ENCODE results near the gene MIGA2. TPM values are rescaled to one million over a fixed set of nuclear protein-coding genes. Genes with fewer than 3 reads are reported as not detected.

The MIGA2 gene
- total RNA-seq, 4 donors from 2014 or later, result 16.2 to 38.3 (median 24.6) TPM

DNA sequence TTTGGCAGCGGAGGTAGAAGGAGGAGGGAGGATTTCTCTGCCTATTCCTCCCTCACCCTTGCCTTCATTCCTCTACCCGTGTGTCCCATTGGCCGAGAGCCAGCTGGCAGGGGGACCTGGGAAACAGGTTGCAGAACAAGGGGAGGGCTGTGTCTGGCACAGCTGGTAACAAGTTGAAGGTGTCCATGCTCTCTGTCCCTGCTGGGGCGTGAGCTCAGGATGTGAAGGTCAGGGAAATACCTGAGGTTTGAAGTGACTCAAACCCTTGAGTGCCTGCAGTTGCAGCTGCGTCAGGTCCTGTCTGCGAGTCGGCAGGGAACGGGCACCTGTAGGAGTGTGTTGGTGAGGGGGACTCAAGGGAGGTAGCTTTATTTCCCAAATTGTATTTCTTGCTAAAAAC lies 16.2 kb downstream of the MIGA2 start:
- Histone ChIP-seq H3K4me1 (no peaks in the 10 kb centered on the region), H3K36me3 (peaks cover 0 to 100% of the 10 kb centered on the region in 2 donors), H3K9me3 (no peaks in the 10 kb centered on the region), H3K27ac (no peak overlapping the region), H3K27me3 (no peaks in the 10 kb centered on the region), H3K4me3 (no peak overlapping the region)
- no peak for ATAC-seq
- WGBS, 2 donors (ENCODE audit: low coverage in 1 of 2), result 87 to 96% methylated on average over 4 to 7 of the region's 8 CpGs
- TF ChIP-seq POLR2AphosphoS5 (IDR thresholded peaks at IDR 0.05) (no peak), POLR2A (IDR thresholded peaks at IDR 0.05) (no peak), EP300 (IDR thresholded peaks at IDR 0.05) (no peak)
- TF ChIP-seq, protein P1, sequence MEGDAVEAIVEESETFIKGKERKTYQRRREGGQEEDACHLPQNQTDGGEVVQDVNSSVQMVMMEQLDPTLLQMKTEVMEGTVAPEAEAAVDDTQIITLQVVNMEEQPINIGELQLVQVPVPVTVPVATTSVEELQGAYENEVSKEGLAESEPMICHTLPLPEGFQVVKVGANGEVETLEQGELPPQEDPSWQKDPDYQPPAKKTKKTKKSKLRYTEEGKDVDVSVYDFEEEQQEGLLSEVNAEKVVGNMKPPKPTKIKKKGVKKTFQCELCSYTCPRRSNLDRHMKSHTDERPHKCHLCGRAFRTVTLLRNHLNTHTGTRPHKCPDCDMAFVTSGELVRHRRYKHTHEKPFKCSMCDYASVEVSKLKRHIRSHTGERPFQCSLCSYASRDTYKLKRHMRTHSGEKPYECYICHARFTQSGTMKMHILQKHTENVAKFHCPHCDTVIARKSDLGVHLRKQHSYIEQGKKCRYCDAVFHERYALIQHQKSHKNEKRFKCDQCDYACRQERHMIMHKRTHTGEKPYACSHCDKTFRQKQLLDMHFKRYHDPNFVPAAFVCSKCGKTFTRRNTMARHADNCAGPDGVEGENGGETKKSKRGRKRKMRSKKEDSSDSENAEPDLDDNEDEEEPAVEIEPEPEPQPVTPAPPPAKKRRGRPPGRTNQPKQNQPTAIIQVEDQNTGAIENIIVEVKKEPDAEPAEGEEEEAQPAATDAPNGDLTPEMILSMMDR (IDR thresholded peaks at IDR 0.05), result no peak

DNA sequence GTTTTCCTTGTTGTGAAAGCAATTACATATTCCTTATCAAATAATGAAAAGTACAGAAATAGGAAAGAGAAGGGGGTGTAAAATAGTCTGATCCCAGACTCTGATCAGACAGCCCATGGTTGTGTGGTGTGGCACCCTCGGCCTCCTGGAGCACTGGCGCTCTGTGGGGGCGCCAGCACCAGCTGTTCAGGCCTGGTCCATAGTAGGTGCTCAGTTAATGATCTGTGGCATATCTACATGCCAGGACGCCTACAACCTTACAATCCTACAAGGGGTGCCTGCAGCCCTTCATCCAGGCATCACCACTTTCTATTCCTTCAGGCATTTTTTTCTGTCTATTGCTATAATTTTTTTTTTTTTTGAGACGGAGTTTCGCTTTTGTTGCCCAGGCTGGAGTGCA lies 16.6 kb downstream of the MIGA2 start:
- Histone ChIP-seq H3K27me3 (no peaks in the 10 kb centered on the region), H3K9me3 (no peaks in the 10 kb centered on the region), H3K36me3 (peaks cover 0 to 100% of the 10 kb centered on the region in 2 donors), H3K4me3 (no peak overlapping the region), H3K27ac (no peak overlapping the region), H3K4me1 (no peaks in the 10 kb centered on the region)
- 90 to 94% methylated on average over 4 to 5 of the region's 6 CpGs for WGBS, 2 donors (ENCODE audit: low coverage in 1 of 2)
- TF ChIP-seq POLR2A (IDR thresholded peaks at IDR 0.05), result no peak
- TF ChIP-seq EP300 (IDR thresholded peaks at IDR 0.05), result no peak
- TF ChIP-seq POLR2AphosphoS5 (IDR thresholded peaks at IDR 0.05), result no peak
- ATAC-seq, result no peak

DNA sequence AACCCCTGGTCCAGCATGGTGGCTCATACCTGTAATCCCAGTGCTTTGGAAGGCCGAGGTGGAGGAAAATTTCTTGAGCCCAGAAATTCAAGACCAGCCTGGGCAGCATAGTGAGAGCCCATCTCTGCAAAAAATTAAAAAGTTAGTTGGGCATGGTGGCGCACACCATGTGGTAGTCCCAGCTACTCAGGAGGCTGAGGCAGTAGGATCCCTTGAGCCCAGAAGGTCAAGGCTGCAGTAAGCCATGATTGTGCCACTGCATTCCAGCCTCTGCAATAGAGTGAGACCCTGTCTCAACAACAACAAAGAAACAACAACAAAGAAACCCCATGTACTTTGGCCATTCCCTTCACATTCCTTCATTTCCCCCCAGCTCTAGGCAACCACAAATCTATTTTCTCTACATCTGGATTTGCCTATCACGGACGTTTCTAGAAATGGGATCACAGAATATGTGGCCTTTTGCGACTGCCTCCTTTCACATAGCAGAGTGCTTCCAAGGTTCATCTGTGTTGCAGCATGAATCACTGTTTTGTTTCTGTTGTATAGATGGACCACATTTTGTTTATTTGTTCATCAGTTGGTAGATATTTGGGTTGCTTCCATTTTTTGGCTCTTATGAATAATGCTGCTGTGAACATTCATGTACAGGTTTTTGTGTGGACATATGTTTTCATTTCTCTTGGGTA lies 17.9 kb downstream of the MIGA2 start:
- Histone ChIP-seq H3K27me3 (no peaks in the 10 kb centered on the region), H3K4me1 (no peaks in the 10 kb centered on the region), H3K9me3 (no peaks in the 10 kb centered on the region), H3K4me3 (no peak overlapping the region), H3K27ac (no peak overlapping the region), H3K36me3 (peaks cover 0 to 99% of the 10 kb centered on the region in 2 donors)
- TF ChIP-seq, protein P1 (IDR thresholded peaks at IDR 0.05), result no peak
- no peak for TF ChIP-seq POLR2A (IDR thresholded peaks at IDR 0.05)
- 71 to 83% methylated on average over 4 to 5 of the region's 5 CpGs for WGBS, 2 donors (ENCODE audit: low coverage in 1 of 2)
- ATAC-seq, result no peak

DNA sequence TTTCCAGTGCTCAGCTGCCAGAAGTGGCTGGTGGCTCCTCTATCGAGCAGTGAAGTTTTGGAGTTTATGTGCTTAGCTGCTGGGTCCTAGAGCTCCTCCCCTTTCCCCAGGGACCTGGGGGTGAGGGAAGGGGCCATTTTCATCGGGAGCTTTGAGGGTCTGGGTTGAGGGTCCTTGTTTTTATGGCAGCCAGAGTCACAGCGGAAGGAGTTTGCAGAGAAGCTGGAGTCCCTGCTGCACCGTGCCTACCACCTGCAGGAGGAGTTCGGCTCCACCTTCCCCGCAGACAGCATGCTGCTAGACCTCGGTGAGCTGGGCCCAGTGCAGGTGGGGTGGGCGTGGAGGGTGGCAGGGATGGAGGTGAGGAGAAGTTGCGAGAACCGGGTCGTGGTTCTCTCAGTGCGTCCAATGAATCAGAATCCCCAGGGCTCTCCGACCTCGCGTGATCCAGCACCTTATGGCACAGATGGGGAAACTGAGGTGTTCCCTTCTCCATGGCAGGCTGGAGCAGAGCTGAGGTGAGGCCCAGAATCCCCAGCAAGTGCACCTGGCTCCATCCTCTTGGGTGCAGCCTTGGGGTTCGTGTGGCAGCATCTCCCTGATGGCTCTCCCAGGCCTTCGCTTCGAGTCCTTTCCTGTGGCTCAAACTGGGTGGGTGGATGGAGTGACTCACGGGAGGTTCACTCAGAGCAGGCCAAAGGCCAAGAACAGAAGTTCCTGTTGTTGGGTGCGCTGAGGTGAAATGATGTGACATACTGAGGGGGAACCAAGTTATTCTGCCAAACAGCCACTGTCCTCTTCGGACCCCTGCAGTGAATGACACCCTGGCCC lies 22.8 kb downstream of the MIGA2 start:
- TF ChIP-seq POLR2AphosphoS5 (IDR thresholded peaks at IDR 0.05) (no peak), POLR2A (IDR thresholded peaks at IDR 0.05) (no peak), EP300 (IDR thresholded peaks at IDR 0.05) (no peak)
- TF ChIP-seq, protein P1 (IDR thresholded peaks at IDR 0.05), result no peak
- 74 to 80% methylated on average over 4 of the region's 21 CpGs for WGBS, 2 donors (ENCODE audit: low coverage in 1 of 2)
- Histone ChIP-seq H3K4me3 (no peak overlapping the region), H3K27ac (no peak overlapping the region), H3K4me1 (no peaks in the 10 kb centered on the region), H3K27me3 (no peaks in the 10 kb centered on the region), H3K9me3 (no peaks in the 10 kb centered on the region), H3K36me3 (peaks cover 0 to 99% of the 10 kb centered on the region in 2 donors)
- ATAC-seq, result no peak

DNA sequence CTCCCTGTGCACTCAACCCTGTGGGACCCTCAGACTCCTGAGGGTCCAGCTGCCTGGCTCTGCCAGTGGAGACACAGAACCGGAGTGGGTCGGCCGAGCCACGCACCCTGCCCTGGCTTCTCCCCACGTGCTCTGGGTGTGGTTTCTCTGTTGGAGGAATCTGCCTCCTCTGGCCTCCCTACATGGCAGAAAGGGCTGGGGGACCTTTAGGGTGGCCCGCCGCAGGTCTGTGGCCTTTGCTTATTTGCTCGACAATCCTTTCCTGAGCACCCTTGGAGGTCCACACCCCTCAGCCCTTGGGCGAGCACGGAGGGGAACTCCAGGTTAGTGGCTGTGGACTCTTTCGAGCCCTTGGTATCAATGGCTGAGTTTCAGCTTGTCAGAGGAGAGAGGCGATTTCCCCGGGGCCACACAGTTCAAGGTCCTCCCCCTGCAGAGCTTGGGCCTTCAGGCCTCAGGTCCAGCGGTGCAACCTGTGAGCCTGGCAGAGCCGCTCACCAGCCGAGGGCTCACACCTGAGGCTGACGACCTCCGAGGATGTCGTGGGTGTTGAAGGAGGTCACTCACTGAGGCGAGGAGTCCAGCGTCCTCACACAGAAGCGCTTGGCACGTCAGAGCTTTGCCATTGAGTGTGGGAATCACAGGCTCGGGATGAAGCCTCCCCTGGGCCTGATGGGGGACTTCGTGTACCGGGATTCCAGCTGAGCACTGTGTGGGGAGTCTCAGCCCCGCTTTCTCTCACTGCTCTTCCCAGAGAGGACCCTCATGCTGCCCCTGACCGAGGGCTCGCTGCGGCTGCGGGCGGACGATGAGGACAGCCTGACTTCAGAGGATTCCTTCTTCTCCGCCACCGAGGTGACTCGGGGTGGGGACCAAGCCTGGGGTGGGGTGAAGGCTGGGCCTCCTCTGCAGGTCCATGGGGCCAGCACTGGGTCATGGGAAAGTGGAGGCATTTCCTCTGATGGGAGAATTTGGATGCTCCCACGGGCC lies 23.7 kb downstream of the MIGA2 start:
- no peaks in the 10 kb centered on the region for H3K4me1 ChIP-seq
- ATAC-seq, result no peak
- WGBS, 2 donors (ENCODE audit: low coverage in 1 of 2), result 100% methylated on average over 2 of the region's 37 CpGs; no CpG with 5 or more reads in 1 of the 2 donors
- TF ChIP-seq EP300 (IDR thresholded peaks at IDR 0.05) (no peak), POLR2A (IDR thresholded peaks at IDR 0.05) (no peak), POLR2AphosphoS5 (IDR thresholded peaks at IDR 0.05) (no peak)
- TF ChIP-seq, protein P1 (IDR thresholded peaks at IDR 0.05), result no peak
- no peak overlapping the region for H3K27ac ChIP-seq
- peaks cover 0 to 99% of the 10 kb centered on the region in 2 donors for H3K36me3 ChIP-seq
- no peaks in the 10 kb centered on the region for H3K9me3 ChIP-seq
- H3K4me3 ChIP-seq, result no peak overlapping the region
- no peaks in the 10 kb centered on the region for H3K27me3 ChIP-seq
